HepG2 (cell line): ENCODE data around the gene TVP23A. TPM values are rescaled to one million over a fixed set of nuclear protein-coding genes. Genes with fewer than 3 reads are reported as not detected.
A peak's percentile ranks its signal among the peaks of the same experiment; 100 is the strongest.

ENCODE experiments used
- ELF3 ChIP-seq: IDR thresholded peaks from 2 replicates; pipeline ENCODE4 v1.6.1; 2016; ENCODE audit warnings: missing genetic modification reagents, missing compliant biosample characterization
- HOXA5 ChIP-seq: sonication (generic); formaldehyde crosslinking; IDR thresholded peaks from 2 replicates; pipeline ENCODE4 v1.4.0; 2020; ENCODE audit warnings: missing genetic modification reagents
- MAZ ChIP-seq, 2 experiments: sonication (generic) in 1 of 2; formaldehyde crosslinking in 1 of 2; IDR thresholded peaks; 2 replicates each; pipeline versions ENCODE4 v1.5.0 to v1.6.1; 2012 to 2020; ENCODE audit warnings: low read depth in 2 of 2, mild to moderate bottlenecking in 2 of 2, borderline replicate concordance in 1 of 2, improper control_type of control experiment in 1 of 2, low read length in 1 of 2, missing genetic modification reagents in 1 of 2, moderate library complexity in 1 of 2
- MLX ChIP-seq: IDR thresholded peaks from 2 replicates; pipeline ENCODE4 v1.6.1; 2016
- NONO ChIP-seq, 2 experiments: fragments of 450-650 bp in 1 of 2; sonication (generic) in 1 of 2; formaldehyde crosslinking in 1 of 2; IDR thresholded peaks in 1 of 2; conservative IDR thresholded peaks in 1 of 2; 2 replicates each; pipeline versions ENCODE4 v1.6.1 to v1.8.0; 2017 to 2022; ENCODE audit warnings: mild to moderate bottlenecking in 1 of 2, missing genetic modification reagents in 1 of 2, moderate library complexity in 1 of 2
- POGZ ChIP-seq: sonication (generic); formaldehyde crosslinking; IDR thresholded peaks from 2 replicates; pipeline ENCODE4 v1.4.0; 2020; ENCODE audit warnings: mild to moderate bottlenecking, missing genetic modification reagents
- RFXAP ChIP-seq: sonication (generic); formaldehyde crosslinking; IDR thresholded peaks from 2 replicates; pipeline ENCODE4 v1.4.0; 2020; ENCODE audit warnings: missing genetic modification reagents, borderline replicate concordance
- SATB2 ChIP-seq: sonication (generic); formaldehyde crosslinking; IDR thresholded peaks from 2 replicates; pipeline ENCODE4 v1.5.0; 2020; ENCODE audit warnings: missing genetic modification reagents
- SRSF4 ChIP-seq: fragments of 200-400 bp; formaldehyde crosslinking; IDR thresholded peaks from one replicate; pipeline ENCODE4 v1.6.1; 2018; ENCODE audit warnings: mild to moderate bottlenecking, low read depth, low read length, moderate library complexity; ENCODE audit not compliant: poor library complexity, severe bottlenecking
- TP53 ChIP-seq: sonication (generic); formaldehyde crosslinking; conservative IDR thresholded peaks from 2 replicates; pipeline ENCODE4 v1.4.0; 2020; ENCODE audit warnings: missing genetic modification reagents
- ZNF160 ChIP-seq: sonication (generic); formaldehyde crosslinking; IDR thresholded peaks from 2 replicates; pipeline ENCODE4 v1.8.0; 2022; ENCODE audit warnings: mild to moderate bottlenecking, inconsistent platforms, missing genetic modification reagents
- ZNF260 ChIP-seq: sonication (generic); formaldehyde crosslinking; IDR thresholded peaks from 2 replicates; pipeline ENCODE4 v1.4.0; 2020; ENCODE audit warnings: missing genetic modification reagents, low read depth, mild to moderate bottlenecking, borderline replicate concordance
- ZNF33A ChIP-seq: sonication (generic); formaldehyde crosslinking; IDR thresholded peaks from 2 replicates; pipeline ENCODE4 v1.5.1; 2020; ENCODE audit warnings: missing genetic modification reagents, mild to moderate bottlenecking, moderate library complexity, borderline replicate concordance
- ZNF503 ChIP-seq: sonication (generic); formaldehyde crosslinking; IDR thresholded peaks from 2 replicates; pipeline ENCODE4 v1.4.0; 2020; ENCODE audit warnings: missing genetic modification reagents
- ZNF530 ChIP-seq: sonication (generic); formaldehyde crosslinking; IDR thresholded peaks from 2 replicates; pipeline ENCODE4 v1.5.0; 2020; ENCODE audit warnings: low read depth, mild to moderate bottlenecking, missing genetic modification reagents
- ZNF713 ChIP-seq: sonication (generic); formaldehyde crosslinking; IDR thresholded peaks from 2 replicates; pipeline ENCODE4 v1.4.0; 2020; ENCODE audit warnings: mild to moderate bottlenecking, missing genetic modification reagents
- polyA plus RNA-seq, 8 experiments: library from polyadenylated mRNA; depleted of rRNA in 3 of 8; stranded (reverse) in 7 of 8; unstranded in 1 of 8; fragments of >200 nt; fragmentation: Illumina TruSeq in 4 of 8; extraction: Trizol in 4 of 8; gene quantifications; 2 replicates each; pipeline versions ENCODE4 v1.2.1 to v1.2.3, GENCODE V29; 2011 to 2016; ENCODE audit warnings: low read depth in 4 of 8, missing spikeins in 1 of 8, mixed read lengths in 1 of 8; ENCODE audit not compliant: insufficient read depth in 1 of 8
- total RNA-seq, 5 experiments: library from RNA; depleted of rRNA; stranded (reverse); fragments of >200 nt; fragmentation: Illumina TruSeq; extraction: Trizol; gene quantifications; 2 replicates each; pipeline ENCODE4 v1.2.3, GENCODE V29; 2016; ENCODE audit warnings: low read depth in 1 of 5
- TF ChIP-seq, protein P1 (sequence below): sonication (generic); formaldehyde crosslinking; IDR thresholded peaks from 2 replicates; pipeline ENCODE4 v1.5.1; 2020; ENCODE audit warnings: mild to moderate bottlenecking, missing genetic modification reagents, borderline replicate concordance

Gene TVP23A
- total and polyA plus RNA-seq, 2 of the 13 experiments (the other 11 are each of a cell fraction or from before 2014, with no cell fraction given): not detected

GRCh38 chr16:10743610-10744369, 74.8 kb downstream of the TVP23A start, which contains the start of gene NUBP1 (continued):
- TF ChIP-seq MLX (CRISPR knock-in tag): no peak
- TF ChIP-seq, protein P1, sequence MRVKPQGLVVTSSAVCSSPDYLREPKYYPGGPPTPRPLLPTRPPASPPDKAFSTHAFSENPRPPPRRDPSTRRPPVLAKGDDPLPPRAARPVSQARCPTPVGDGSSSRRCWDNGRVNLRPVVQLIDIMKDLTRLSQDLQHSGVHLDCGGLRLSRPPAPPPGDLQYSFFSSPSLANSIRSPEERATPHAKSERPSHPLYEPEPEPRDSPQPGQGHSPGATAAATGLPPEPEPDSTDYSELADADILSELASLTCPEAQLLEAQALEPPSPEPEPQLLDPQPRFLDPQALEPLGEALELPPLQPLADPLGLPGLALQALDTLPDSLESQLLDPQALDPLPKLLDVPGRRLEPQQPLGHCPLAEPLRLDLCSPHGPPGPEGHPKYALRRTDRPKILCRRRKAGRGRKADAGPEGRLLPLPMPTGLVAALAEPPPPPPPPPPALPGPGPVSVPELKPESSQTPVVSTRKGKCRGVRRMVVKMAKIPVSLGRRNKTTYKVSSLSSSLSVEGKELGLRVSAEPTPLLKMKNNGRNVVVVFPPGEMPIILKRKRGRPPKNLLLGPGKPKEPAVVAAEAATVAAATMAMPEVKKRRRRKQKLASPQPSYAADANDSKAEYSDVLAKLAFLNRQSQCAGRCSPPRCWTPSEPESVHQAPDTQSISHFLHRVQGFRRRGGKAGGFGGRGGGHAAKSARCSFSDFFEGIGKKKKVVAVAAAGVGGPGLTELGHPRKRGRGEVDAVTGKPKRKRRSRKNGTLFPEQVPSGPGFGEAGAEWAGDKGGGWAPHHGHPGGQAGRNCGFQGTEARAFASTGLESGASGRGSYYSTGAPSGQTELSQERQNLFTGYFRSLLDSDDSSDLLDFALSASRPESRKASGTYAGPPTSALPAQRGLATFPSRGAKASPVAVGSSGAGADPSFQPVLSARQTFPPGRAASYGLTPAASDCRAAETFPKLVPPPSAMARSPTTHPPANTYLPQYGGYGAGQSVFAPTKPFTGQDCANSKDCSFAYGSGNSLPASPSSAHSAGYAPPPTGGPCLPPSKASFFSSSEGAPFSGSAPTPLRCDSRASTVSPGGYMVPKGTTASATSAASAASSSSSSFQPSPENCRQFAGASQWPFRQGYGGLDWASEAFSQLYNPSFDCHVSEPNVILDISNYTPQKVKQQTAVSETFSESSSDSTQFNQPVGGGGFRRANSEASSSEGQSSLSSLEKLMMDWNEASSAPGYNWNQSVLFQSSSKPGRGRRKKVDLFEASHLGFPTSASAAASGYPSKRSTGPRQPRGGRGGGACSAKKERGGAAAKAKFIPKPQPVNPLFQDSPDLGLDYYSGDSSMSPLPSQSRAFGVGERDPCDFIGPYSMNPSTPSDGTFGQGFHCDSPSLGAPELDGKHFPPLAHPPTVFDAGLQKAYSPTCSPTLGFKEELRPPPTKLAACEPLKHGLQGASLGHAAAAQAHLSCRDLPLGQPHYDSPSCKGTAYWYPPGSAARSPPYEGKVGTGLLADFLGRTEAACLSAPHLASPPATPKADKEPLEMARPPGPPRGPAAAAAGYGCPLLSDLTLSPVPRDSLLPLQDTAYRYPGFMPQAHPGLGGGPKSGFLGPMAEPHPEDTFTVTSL (CRISPR knock-in tag): 0 out of 2 replicates have a peak, but pooled peaks have one; percentile 52
- TF ChIP-seq POGZ (CRISPR knock-in tag): peak; percentile 89
- peak; percentile 91; the same call in 1 of the 2 replicates for TF ChIP-seq HOXA5 (CRISPR knock-in tag)
- peak; percentile 73 for TF ChIP-seq SRSF4
- peak; percentile 72; the same call in 1 of the 2 replicates for TF ChIP-seq RFXAP (CRISPR knock-in tag)
- peak; percentile 26; the same call in 1 of the 2 replicates for TF ChIP-seq ZNF33A (CRISPR knock-in tag)
- TF ChIP-seq ZNF160: peak; percentile 88
- TF ChIP-seq ZNF503 (CRISPR knock-in tag): no peak
- TF ChIP-seq ZNF260 (CRISPR knock-in tag): no peak
- TF ChIP-seq SATB2 (CRISPR knock-in tag): peak; percentile 93
- TF ChIP-seq NONO (IDR thresholded peaks at IDR 0.05): no peak
- peak; percentile 98 for TF ChIP-seq NONO (CRISPR knock-in tag; conservative IDR thresholded peaks at IDR 0.05)
- TF ChIP-seq ELF3 (CRISPR knock-in tag): peak; percentile 91
- 0 out of 2 replicates have a peak, but pooled peaks have one; percentile 24 for TF ChIP-seq TP53 (CRISPR knock-in tag)
- TF ChIP-seq ZNF713 (CRISPR knock-in tag): no peak
- TF ChIP-seq ZNF530 (CRISPR knock-in tag): no peak
- peak; percentile 97 for TF ChIP-seq MAZ (IDR thresholded peaks at IDR 0.05; ENCODE audit: borderline replicate concordance, low read depth, low read length)
- TF ChIP-seq MAZ (CRISPR knock-in tag; IDR thresholded peaks at IDR 0.05; ENCODE audit: low read depth): peak; percentile 100
